Fibroblast of lung (primary cell): ENCODE results near the gene NEU2. TPM values are rescaled to one million over a fixed set of nuclear protein-coding genes. Genes with fewer than 3 reads are reported as not detected.

ENCODE experiments used
- DNase-seq, 2 donors: peaks; one replicate each; pipeline versions ENCODE4 v3.0.0 to v3.0.0-alpha.2; 2010; ENCODE audit warnings: low read depth in 2 of 2
- H2AFZ ChIP-seq: 2 replicates; pipeline ENCODE4 v1.5.1; 2012; ENCODE audit warnings: low read length, control low read depth, inconsistent platforms
- H3K27ac ChIP-seq: 2 replicates; pipeline ENCODE4 v1.5.1; 2011; ENCODE audit warnings: low read length, control low read depth; ENCODE audit not compliant: insufficient read depth
- H3K27me3 ChIP-seq: 2 replicates; pipeline ENCODE4 v1.5.1; 2011; ENCODE audit warnings: mild to moderate bottlenecking, low read length; ENCODE audit not compliant: control insufficient read depth, insufficient read depth
- H3K36me3 ChIP-seq: 2 replicates; pipeline ENCODE4 v1.5.1; 2011; ENCODE audit warnings: low read length; ENCODE audit not compliant: control insufficient read depth, insufficient read depth
- H3K4me1 ChIP-seq: 2 replicates; pipeline ENCODE4 v1.5.1; 2011; ENCODE audit warnings: low read length; ENCODE audit not compliant: control insufficient read depth, insufficient read depth; ENCODE audit errors: extremely low read depth
- H3K4me2 ChIP-seq: 2 replicates; pipeline ENCODE4 v1.5.1; 2011; ENCODE audit warnings: low read length, control low read depth; ENCODE audit not compliant: insufficient read depth; ENCODE audit errors: extremely low read depth
- H3K4me3 ChIP-seq, 4 experiments: fragments of 200-600 bp in 1 of 4; sonication (generic) in 1 of 4; replicated peaks in 1 of 4; 2 replicates each; pipeline ENCODE4 v1.5.1; 2011 to 2016; ENCODE audit warnings: low read length in 4 of 4, low read depth in 3 of 4, mild to moderate bottlenecking in 3 of 4, control low read depth in 2 of 4, inconsistent platforms in 1 of 4, mixed read lengths in 1 of 4; ENCODE audit not compliant: insufficient read depth in 1 of 4; ENCODE audit errors: control extremely low read depth in 1 of 4
- H3K79me2 ChIP-seq: 2 replicates; pipeline ENCODE4 v1.5.1; 2012; ENCODE audit warnings: mild to moderate bottlenecking, low read length, inconsistent platforms; ENCODE audit not compliant: control insufficient read depth, insufficient read depth
- H3K9ac ChIP-seq: 2 replicates; pipeline ENCODE4 v1.5.1; 2011; ENCODE audit warnings: mild to moderate bottlenecking, low read length, control low read depth; ENCODE audit not compliant: insufficient read depth
- H3K9me3 ChIP-seq: 2 replicates; pipeline ENCODE4 v1.5.1; 2012; ENCODE audit warnings: low read depth, low read length; ENCODE audit not compliant: control insufficient read depth, insufficient read depth
- H4K20me1 ChIP-seq: 2 replicates; pipeline ENCODE4 v1.5.1; 2011; ENCODE audit warnings: low read length; ENCODE audit not compliant: control insufficient read depth, insufficient read depth; ENCODE audit errors: extremely low read depth
- EZH2 ChIP-seq: IDR thresholded peaks from 2 replicates; pipeline ENCODE4 v1.5.1; 2012; ENCODE audit warnings: low read length, control low read depth, mild to moderate bottlenecking; ENCODE audit errors: missing control alignments
- polyA plus RNA-seq, 2 donors: library from polyadenylated mRNA; depleted of rRNA in 1 of 2; stranded (reverse) in 1 of 2; unstranded in 1 of 2; fragments of >200 nt; gene quantifications; 2 replicates each; pipeline ENCODE4 v1.2.1, GENCODE V29; 2011 to 2012; ENCODE audit warnings: missing spikeins in 1 of 2
- total RNA-seq: library from RNA; depleted of rRNA; stranded (reverse); fragments of >200 nt; gene quantifications from 2 replicates; pipeline ENCODE4 v1.2.1, GENCODE V29; 2014
- TF ChIP-seq, protein P1 (sequence below), 2 donors: IDR thresholded peaks in 1 of 2; conservative IDR thresholded peaks in 1 of 2; 1 replicate in 1 of 2; 2 replicates in 1 of 2; pipeline ENCODE4 v1.5.1; 2011 to 2012; ENCODE audit warnings: low read length in 2 of 2, control low read depth in 1 of 2, inconsistent platforms in 1 of 2, low read depth in 1 of 2, mild to moderate bottlenecking in 1 of 2

NEU2 gene
- total and polyA plus RNA-seq, 2 donors (not counting 1 experiment from before 2014, with no cell fraction given), result not detected

DNA sequence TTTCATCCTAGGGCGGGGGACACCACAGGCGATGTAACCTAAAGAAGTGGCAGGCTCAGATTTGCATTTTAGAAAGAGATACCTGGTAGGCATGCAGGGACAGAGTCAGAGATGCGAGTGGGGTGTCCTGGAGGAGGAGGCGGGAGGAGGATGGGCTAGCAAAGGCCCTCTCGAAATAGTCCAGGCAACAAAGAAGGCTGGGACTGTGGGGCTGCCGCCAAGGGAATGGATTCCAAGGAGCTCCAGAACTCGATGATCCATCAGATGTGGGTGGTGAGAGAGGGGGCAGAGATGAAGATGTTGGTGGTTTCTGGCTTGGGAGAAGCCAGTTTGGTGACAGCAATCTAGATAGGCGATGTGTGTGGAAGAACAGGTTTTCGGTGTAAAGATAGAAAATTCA lies 15.2 kb downstream of the NEU2 start:
- Histone ChIP-seq H3K9ac (no peak overlapping the region), H4K20me1 (no peaks in the 10 kb centered on the region), H3K4me1 (no peaks in the 10 kb centered on the region), H3K79me2 (no peaks in the 10 kb centered on the region), H3K27me3 (peaks cover 4% of the 10 kb centered on the region), H2AFZ (no peak overlapping the region), H3K4me3 (no peak overlapping the region), H3K27ac (no peak overlapping the region), H3K4me2 (no peak overlapping the region), H3K36me3 (no peaks in the 10 kb centered on the region), H3K9me3 (no peaks in the 10 kb centered on the region)
- no peak for TF ChIP-seq EZH2
- TF ChIP-seq, protein P1, sequence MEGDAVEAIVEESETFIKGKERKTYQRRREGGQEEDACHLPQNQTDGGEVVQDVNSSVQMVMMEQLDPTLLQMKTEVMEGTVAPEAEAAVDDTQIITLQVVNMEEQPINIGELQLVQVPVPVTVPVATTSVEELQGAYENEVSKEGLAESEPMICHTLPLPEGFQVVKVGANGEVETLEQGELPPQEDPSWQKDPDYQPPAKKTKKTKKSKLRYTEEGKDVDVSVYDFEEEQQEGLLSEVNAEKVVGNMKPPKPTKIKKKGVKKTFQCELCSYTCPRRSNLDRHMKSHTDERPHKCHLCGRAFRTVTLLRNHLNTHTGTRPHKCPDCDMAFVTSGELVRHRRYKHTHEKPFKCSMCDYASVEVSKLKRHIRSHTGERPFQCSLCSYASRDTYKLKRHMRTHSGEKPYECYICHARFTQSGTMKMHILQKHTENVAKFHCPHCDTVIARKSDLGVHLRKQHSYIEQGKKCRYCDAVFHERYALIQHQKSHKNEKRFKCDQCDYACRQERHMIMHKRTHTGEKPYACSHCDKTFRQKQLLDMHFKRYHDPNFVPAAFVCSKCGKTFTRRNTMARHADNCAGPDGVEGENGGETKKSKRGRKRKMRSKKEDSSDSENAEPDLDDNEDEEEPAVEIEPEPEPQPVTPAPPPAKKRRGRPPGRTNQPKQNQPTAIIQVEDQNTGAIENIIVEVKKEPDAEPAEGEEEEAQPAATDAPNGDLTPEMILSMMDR (conservative IDR thresholded peaks at IDR 0.05 in 1 of 2, IDR thresholded peaks at IDR 0.05 in 1 of 2; ENCODE audit: low read depth in 1 of 2, low read length in 2 of 2), result no peak
- DNase-seq, result no peak

DNA sequence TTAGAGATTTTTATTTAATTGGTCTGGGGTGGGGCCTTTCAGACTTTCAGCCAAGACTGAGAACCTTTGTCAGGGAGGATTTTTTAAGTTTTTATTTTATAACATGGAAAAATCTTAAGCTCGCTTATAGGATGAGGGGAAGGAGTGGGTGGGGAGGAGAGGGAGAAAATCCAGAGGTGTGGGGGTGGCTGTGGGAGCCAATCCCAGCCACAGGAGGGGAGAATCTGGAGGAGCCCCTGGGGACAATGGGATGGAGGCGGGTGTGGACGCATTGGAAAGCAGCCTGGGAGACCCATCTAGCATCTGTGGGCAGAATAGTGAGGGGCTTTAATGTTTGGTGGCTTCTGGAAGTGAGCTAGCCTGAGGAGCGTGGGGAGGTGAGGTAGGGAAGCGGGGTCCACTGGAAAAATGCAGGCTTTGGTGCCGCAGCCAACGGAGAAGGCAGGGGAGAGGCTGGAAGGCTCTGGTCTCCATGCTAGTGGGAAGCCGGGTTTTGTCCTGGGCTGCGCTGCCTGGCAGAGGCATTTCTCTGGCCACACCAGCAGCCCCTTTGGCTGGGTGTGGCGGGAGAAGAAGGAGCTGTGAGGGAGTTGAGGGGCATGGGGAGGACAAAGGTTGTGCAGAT lies 16.2 kb downstream of the NEU2 start:
- no peaks in the 10 kb centered on the region for H3K9me3 ChIP-seq
- H4K20me1 ChIP-seq, result no peaks in the 10 kb centered on the region
- H2AFZ ChIP-seq, result no peak overlapping the region
- no peak for DNase-seq
- no peaks in the 10 kb centered on the region for H3K79me2 ChIP-seq
- H3K36me3 ChIP-seq, result no peaks in the 10 kb centered on the region
- H3K27ac ChIP-seq, result no peak overlapping the region
- no peak overlapping the region for H3K4me2 ChIP-seq
- no peaks in the 10 kb centered on the region for H3K4me1 ChIP-seq
- no peak overlapping the region for H3K9ac ChIP-seq
- H3K4me3 ChIP-seq, result no peak overlapping the region
- TF ChIP-seq EZH2, result no peak
- TF ChIP-seq, protein P1 (conservative IDR thresholded peaks at IDR 0.05 in 1 of 2, IDR thresholded peaks at IDR 0.05 in 1 of 2; ENCODE audit: low read depth in 1 of 2, low read length in 2 of 2), result no peak
- peaks cover 2% of the 10 kb centered on the region for H3K27me3 ChIP-seq

DNA sequence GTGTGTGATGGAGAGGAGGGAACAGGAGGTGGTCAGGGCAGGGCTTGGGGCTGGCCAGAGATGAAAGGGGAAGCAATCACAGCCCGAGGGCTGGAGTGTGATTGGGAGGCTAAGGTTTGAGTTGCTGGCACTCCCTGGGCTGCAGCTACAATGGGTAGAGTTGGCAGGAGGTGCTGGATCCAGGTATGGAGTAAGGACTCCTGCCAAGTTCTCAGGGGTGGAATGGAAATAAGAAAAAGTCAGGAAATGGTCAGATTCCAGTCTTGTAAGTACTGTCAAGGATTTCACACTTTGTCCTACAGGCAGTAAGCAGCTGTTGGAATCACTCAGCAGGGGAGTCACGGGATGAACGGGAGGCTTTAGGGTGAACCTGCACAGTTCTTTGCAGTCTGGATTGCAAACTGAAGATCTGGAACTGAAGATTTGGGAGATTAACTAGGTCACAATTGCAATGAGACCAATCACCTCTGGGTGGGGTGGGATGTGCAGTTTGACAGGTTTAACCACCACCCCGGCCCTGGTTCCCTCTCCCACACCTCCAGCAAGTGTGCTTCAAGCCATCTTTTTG lies 16.8 kb downstream of the NEU2 start:
- H2AFZ ChIP-seq, result no peak overlapping the region
- TF ChIP-seq, protein P1 (conservative IDR thresholded peaks at IDR 0.05 in 1 of 2, IDR thresholded peaks at IDR 0.05 in 1 of 2; ENCODE audit: low read depth in 1 of 2, low read length in 2 of 2), result no peak
- TF ChIP-seq EZH2, result no peak
- H3K4me2 ChIP-seq, result no peak overlapping the region
- H3K9ac ChIP-seq, result no peak overlapping the region
- DNase-seq, result no peak
- no peaks in the 10 kb centered on the region for H3K79me2 ChIP-seq
- no peak overlapping the region for H3K4me3 ChIP-seq
- H3K9me3 ChIP-seq, result no peaks in the 10 kb centered on the region
- no peak overlapping the region for H3K27ac ChIP-seq
- no peaks in the 10 kb centered on the region for H3K4me1 ChIP-seq
- no peaks in the 10 kb centered on the region for H4K20me1 ChIP-seq
- no peaks in the 10 kb centered on the region for H3K36me3 ChIP-seq
- H3K27me3 ChIP-seq, result peaks cover 2% of the 10 kb centered on the region
